Measurements from ENCODE around the gene NPPB. TPM values are rescaled to one million over a fixed set of nuclear protein-coding genes. Genes with fewer than 3 reads are reported as not detected.

The NPPB gene
- total RNA-seq, 1 donor from 2014 or later: not detected

DNA sequence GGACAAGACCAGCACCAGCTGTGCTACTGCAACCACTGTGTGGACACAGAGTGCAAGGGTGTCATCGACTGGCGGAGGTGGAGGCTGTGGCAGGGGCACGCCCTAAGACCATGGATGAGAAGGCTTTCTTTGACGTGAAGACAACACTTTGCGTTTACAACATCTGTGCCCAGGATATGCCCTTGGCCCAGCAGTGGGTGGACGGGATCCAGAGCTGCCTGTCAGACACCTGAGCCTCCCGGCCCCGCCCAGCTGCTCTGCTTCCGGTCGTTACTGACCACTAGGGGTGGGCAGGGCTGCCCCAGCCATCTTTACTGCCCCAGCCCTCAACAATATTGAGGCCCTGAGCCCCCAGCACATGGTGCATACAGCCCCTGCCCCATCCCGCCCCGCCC, 21.4 kb upstream of the NPPB start:
- no peaks in the 10 kb centered on the region for H3K36me3 Mint-ChIP-seq (ENCODE audit: low read depth)
- H3K9me3 Mint-ChIP-seq (ENCODE audit: low read depth): no peaks in the 10 kb centered on the region
- peaks cover 8% of the 10 kb centered on the region for H3K27me3 Mint-ChIP-seq (ENCODE audit: low read depth)
- no peak overlapping the region for H3K27ac Mint-ChIP-seq (ENCODE audit: unreplicated experiment)
- TF ChIP-seq, protein P1, sequence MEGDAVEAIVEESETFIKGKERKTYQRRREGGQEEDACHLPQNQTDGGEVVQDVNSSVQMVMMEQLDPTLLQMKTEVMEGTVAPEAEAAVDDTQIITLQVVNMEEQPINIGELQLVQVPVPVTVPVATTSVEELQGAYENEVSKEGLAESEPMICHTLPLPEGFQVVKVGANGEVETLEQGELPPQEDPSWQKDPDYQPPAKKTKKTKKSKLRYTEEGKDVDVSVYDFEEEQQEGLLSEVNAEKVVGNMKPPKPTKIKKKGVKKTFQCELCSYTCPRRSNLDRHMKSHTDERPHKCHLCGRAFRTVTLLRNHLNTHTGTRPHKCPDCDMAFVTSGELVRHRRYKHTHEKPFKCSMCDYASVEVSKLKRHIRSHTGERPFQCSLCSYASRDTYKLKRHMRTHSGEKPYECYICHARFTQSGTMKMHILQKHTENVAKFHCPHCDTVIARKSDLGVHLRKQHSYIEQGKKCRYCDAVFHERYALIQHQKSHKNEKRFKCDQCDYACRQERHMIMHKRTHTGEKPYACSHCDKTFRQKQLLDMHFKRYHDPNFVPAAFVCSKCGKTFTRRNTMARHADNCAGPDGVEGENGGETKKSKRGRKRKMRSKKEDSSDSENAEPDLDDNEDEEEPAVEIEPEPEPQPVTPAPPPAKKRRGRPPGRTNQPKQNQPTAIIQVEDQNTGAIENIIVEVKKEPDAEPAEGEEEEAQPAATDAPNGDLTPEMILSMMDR (IDR thresholded peaks at IDR 0.05): no peak
- no peak overlapping the region for H3K4me3 Mint-ChIP-seq (ENCODE audit: unreplicated experiment)
- no peak for DNase-seq (ENCODE audit: low spot score)
- H3K4me1 Mint-ChIP-seq (ENCODE audit: low read depth): peaks cover 7% of the 10 kb centered on the region

DNA sequence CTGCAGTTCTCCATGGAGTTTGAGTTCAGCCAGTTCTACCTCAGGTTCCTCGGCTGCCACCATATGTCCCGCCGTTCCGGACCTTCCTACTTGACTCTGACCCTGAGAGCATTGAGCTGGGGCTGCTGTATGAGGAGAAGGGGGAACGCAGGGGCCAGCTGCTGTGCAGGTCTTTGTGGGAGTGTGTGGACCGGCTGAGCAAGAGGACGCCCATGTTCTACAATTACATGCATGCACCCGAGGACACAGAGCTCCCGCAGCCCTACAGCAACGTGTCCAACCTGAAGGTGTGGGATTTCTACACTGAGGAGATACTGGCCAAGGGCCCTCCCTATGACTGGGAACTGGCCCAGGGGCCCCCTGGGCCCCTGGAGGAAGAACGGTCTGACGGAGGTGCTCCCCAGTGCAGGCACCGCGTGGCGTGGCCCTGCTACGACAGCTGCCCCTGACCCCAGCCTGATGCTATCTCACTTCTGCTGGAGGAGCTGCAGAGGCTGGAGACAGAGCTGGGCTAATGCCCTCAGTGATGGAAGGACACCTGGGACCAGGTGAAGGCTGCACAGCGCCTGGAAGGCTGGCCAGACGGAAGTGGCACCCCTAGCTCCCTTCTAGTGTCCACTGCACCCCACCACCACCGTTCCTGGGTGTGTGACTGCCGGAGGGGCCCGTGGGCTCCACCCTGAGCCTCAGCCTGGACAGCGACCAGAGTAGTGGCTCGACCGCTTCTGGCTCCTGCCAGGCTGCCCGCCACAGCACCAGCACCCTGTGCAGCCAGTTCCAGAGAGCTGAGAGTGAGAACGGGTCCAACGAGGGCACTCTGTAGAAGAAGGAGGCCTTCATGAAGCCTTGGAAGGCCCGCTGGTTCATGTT, 20.8 kb upstream of the NPPB start:
- H3K4me3 Mint-ChIP-seq (ENCODE audit: unreplicated experiment): no peak overlapping the region
- no peaks in the 10 kb centered on the region for H3K9me3 Mint-ChIP-seq (ENCODE audit: low read depth)
- TF ChIP-seq, protein P1 (IDR thresholded peaks at IDR 0.05): no peak
- H3K4me1 Mint-ChIP-seq (ENCODE audit: low read depth): peaks cover 7% of the 10 kb centered on the region
- DNase-seq (ENCODE audit: low spot score): no peak
- no peaks in the 10 kb centered on the region for H3K36me3 Mint-ChIP-seq (ENCODE audit: low read depth)
- H3K27me3 Mint-ChIP-seq (ENCODE audit: low read depth): peaks cover 9% of the 10 kb centered on the region
- no peak overlapping the region for H3K27ac Mint-ChIP-seq (ENCODE audit: unreplicated experiment)

DNA sequence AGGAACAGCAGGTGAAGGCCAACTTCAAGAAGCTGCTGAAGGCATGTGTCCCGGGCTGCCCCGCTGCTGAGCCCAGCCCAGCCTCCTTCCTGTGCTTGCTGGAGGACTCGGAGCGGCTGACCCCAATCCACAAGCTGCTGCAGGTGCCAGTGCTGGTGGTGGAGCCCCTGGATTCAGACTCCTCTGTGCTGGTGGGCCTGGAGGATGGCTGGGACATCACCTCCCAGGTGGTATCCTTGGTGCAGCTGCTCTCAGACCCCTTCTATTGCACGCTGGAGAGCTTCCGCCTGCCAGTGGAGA, 20.1 kb upstream of the NPPB start:
- TF ChIP-seq, protein P1 (IDR thresholded peaks at IDR 0.05): no peak
- H3K36me3 Mint-ChIP-seq (ENCODE audit: low read depth): no peaks in the 10 kb centered on the region
- no peaks in the 10 kb centered on the region for H3K9me3 Mint-ChIP-seq (ENCODE audit: low read depth)
- DNase-seq (ENCODE audit: low spot score): no peak
- H3K4me1 Mint-ChIP-seq (ENCODE audit: low read depth): peaks cover 7% of the 10 kb centered on the region
- H3K4me3 Mint-ChIP-seq (ENCODE audit: unreplicated experiment): no peak overlapping the region
- peaks cover 12% of the 10 kb centered on the region for H3K27me3 Mint-ChIP-seq (ENCODE audit: low read depth)
- no peak overlapping the region for H3K27ac Mint-ChIP-seq (ENCODE audit: unreplicated experiment)

DNA sequence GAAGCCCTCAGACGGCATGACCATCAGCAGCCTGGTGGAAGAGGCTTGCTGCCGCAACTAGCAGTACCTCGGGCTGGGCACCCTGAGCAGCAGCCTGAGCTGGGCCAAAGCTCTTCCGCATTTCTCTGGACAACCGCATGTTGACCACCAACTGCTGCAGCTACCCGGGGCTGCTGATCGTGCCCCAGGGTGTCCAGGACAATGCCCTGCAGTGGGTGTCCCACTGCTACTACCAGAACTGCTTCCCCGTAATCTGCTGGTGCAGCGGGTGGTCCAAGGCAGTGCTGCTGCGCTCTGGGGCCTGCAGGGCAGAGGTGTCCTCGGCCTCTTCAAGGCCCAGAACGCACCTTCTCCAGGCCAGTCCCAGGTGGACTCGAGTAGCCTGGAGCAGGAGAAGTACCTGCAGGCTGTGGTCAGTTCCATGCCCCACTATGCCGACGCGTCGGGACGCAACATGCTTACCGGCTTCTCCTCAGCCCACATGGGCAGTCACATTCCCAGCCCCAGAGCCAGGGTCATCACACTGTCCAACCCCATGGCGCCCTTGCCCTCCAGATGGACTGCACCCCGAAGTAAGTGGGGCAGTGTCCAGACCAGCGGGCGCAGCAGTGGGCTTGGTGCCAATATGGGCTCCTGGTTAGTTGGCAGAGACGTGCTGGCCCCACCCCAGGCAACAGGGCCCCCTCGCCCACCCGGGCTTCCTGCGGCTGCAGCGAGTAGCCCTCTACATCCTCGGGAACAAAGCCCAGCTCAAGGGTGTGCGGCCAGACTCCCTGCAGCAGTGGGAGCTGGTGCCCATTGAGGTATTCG, 19.5 kb upstream of the NPPB start:
- H3K4me1 Mint-ChIP-seq (ENCODE audit: low read depth): peaks cover 7% of the 10 kb centered on the region
- DNase-seq (ENCODE audit: low spot score): no peak
- no peak overlapping the region for H3K27ac Mint-ChIP-seq (ENCODE audit: unreplicated experiment)
- TF ChIP-seq, protein P1 (IDR thresholded peaks at IDR 0.05): no peak
- H3K27me3 Mint-ChIP-seq (ENCODE audit: low read depth): peaks cover 14% of the 10 kb centered on the region
- no peaks in the 10 kb centered on the region for H3K36me3 Mint-ChIP-seq (ENCODE audit: low read depth)
- no peaks in the 10 kb centered on the region for H3K9me3 Mint-ChIP-seq (ENCODE audit: low read depth)
- H3K4me3 Mint-ChIP-seq (ENCODE audit: unreplicated experiment): no peak overlapping the region

DNA sequence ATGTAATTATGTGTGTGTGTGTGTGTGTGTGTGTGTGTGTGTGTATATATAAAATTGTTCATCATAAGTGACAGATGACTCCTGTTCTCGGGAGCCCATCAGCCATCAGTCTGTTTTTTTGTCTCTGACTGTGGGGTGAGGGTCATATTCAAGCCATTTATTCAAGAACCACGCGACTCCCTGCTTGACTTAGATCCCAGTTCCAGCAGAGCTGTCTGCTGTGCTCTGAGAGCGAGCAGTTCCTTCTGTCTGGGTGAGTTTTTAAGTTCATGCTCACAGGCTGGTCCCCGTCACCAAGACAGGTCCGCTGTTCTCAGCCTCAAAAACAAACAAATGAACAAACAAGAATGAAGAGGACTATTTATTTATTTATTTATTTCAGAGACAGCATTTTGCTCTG, 18.3 kb upstream of the NPPB start:
- H3K4me1 Mint-ChIP-seq (ENCODE audit: low read depth): no peaks in the 10 kb centered on the region

More for the DNA sequence above, 18.3 kb upstream of the NPPB start:
- H3K9me3 Mint-ChIP-seq (ENCODE audit: low read depth): no peaks in the 10 kb centered on the region
- TF ChIP-seq, protein P1 (IDR thresholded peaks at IDR 0.05): no peak
- DNase-seq (ENCODE audit: low spot score): no peak
- no peak overlapping the region for H3K4me3 Mint-ChIP-seq (ENCODE audit: unreplicated experiment)
- no peaks in the 10 kb centered on the region for H3K36me3 Mint-ChIP-seq (ENCODE audit: low read depth)
- no peak overlapping the region for H3K27ac Mint-ChIP-seq (ENCODE audit: unreplicated experiment)
- peaks cover 19% of the 10 kb centered on the region for H3K27me3 Mint-ChIP-seq (ENCODE audit: low read depth)

All from chondrocyte (in vitro differentiated cells).